Osteocyte (in vitro differentiated cells): ENCODE data around the gene SAMD4A. TPM values are rescaled to one million over a fixed set of nuclear protein-coding genes. Genes with fewer than 3 reads are reported as not detected.

Experiments
- DNase-seq: peaks from one replicate; pipeline ENCODE4 v3.0.0; 2021; ENCODE audit warnings: mixed read lengths; ENCODE audit not compliant: unreplicated experiment; ENCODE audit errors: extremely low spot score
- H3K27ac Mint-ChIP-seq: one replicate; pipeline ENCODE4 v1.8.0; 2021; ENCODE audit warnings: mild to moderate bottlenecking, mixed read lengths; ENCODE audit not compliant: unreplicated experiment
- H3K27me3 Mint-ChIP-seq: one replicate; pipeline ENCODE4 v1.8.0; 2021; ENCODE audit warnings: mixed read lengths; ENCODE audit not compliant: unreplicated experiment
- H3K36me3 Mint-ChIP-seq: one replicate; pipeline ENCODE4 v1.8.0; 2021; ENCODE audit warnings: mixed read lengths; ENCODE audit not compliant: unreplicated experiment
- H3K4me1 Mint-ChIP-seq: one replicate; pipeline ENCODE4 v1.8.0; 2021; ENCODE audit warnings: mixed read lengths; ENCODE audit not compliant: unreplicated experiment
- H3K4me3 Mint-ChIP-seq: one replicate; pipeline ENCODE4 v1.8.0; 2021; ENCODE audit warnings: mild to moderate bottlenecking, moderate library complexity, mixed read lengths; ENCODE audit not compliant: unreplicated experiment
- H3K9me3 Mint-ChIP-seq: one replicate; pipeline ENCODE4 v1.8.0; 2021; ENCODE audit warnings: mixed read lengths; ENCODE audit not compliant: unreplicated experiment
- total RNA-seq: library from RNA; stranded (reverse); gene quantifications from 2 replicates; pipeline ENCODE4 v1.2.1, GENCODE V29; 2021
- TF ChIP-seq, protein P1 (sequence below): fragments of 200-600 bp; sonication (generic); IDR thresholded peaks from 2 replicates; pipeline ENCODE4 v1.5.0; 2021; ENCODE audit warnings: antibody characterized with exemption, mild to moderate bottlenecking, moderate library complexity

SAMD4A gene
- total RNA-seq, 1 donor from 2014 or later = 39.1 TPM

DNA sequence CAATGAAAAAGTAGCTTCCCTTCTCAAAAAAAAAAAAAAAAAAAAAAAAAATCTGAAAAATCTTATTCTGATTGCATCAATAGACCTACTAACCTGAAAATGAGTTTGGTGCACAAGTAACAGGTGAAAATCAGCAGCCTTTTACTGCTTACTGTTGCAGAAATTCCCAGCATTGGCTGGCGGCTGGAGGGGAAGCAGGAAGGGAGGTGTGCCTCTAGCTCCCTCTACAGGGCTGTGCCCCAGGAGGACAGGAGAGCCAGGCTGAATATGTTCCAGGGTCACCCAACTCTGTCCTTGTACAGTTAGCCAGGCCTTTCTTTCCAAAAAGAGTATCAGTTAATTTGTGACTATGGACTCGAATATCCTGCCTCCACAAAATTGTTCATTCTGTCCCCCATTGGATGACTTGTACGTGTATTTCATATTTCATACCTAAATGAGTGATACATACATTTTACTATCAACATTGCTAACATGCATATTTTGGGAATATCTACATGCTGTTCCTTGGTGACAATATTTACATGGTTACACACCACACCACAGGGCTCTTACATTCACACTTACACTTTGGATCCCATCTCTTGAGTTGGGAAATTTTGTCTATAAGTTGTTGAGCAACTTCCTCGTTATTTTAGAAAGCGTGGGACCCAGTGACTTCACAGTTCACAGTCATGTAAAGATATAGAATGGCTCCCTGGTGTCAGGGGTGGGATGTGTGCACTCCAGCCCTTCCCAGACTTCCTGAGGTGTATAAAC, 124.8 kb downstream of the SAMD4A start:
- peak; percentile 91 for DNase-seq
- H3K27me3 Mint-ChIP-seq = no peaks in the 10 kb centered on the region
- H3K27ac Mint-ChIP-seq = peak overlapping the region; percentile 85
- TF ChIP-seq, protein P1, sequence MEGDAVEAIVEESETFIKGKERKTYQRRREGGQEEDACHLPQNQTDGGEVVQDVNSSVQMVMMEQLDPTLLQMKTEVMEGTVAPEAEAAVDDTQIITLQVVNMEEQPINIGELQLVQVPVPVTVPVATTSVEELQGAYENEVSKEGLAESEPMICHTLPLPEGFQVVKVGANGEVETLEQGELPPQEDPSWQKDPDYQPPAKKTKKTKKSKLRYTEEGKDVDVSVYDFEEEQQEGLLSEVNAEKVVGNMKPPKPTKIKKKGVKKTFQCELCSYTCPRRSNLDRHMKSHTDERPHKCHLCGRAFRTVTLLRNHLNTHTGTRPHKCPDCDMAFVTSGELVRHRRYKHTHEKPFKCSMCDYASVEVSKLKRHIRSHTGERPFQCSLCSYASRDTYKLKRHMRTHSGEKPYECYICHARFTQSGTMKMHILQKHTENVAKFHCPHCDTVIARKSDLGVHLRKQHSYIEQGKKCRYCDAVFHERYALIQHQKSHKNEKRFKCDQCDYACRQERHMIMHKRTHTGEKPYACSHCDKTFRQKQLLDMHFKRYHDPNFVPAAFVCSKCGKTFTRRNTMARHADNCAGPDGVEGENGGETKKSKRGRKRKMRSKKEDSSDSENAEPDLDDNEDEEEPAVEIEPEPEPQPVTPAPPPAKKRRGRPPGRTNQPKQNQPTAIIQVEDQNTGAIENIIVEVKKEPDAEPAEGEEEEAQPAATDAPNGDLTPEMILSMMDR = peak; percentile 95
- H3K36me3 Mint-ChIP-seq = no peaks in the 10 kb centered on the region
- H3K9me3 Mint-ChIP-seq = no peaks in the 10 kb centered on the region
- peaks cover 22% of the 10 kb centered on the region for H3K4me1 Mint-ChIP-seq
- no peak overlapping the region for H3K4me3 Mint-ChIP-seq

DNA sequence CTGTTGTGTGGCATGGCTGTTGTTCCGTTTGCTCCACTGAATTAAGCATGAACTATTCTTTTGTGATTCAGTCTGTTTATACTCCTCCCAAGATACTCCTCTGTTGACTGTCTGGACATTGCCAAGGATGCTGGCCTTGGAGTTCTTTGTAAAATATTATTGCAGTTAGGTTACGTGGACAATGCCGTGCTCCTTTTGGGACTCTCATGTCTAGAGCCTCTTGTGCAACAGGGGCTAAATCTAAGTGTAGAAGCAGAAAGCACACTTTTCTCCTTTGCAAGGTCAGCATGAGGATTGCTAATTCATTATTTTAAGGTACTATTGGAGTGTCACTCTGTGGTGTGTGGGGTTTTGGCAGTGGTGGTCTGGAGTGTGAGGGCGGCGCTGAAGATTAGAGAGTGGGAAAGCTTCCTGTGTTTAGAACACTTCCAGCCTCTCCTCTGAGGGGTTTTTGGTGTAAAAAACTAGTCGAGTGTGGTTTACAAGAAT, 125.4 kb downstream of the SAMD4A start:
- DNase-seq = no peak
- Mint-ChIP-seq H3K27me3 (no peaks in the 10 kb centered on the region), H3K9me3 (no peaks in the 10 kb centered on the region), H3K4me3 (no peak overlapping the region), H3K36me3 (no peaks in the 10 kb centered on the region), H3K27ac (peak overlapping the region; percentile 85), H3K4me1 (peaks cover 16% of the 10 kb centered on the region)
- TF ChIP-seq, protein P1 = no peak

DNA sequence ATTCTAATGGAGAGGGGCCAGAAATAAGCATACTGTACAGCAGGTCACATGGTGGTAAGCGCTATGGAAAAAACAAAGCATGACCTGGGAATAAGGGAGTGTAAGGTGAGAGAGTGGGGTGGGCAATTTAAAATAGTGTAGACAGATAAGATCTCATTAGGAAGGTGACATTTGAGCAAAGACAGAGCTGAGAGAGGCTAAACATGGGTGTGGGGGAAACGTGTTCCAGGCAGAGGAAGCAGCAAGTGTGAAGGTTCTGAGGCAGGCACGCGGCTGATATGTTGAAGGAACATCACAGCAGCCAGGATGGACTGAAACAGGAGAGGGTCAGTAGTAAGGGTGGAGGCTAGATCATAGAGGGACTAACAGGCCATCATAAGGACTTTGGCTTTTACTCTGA, 126.8 kb downstream of the SAMD4A start:
- no peaks in the 10 kb centered on the region for H3K27me3 Mint-ChIP-seq
- no peak overlapping the region for H3K4me3 Mint-ChIP-seq
- no peaks in the 10 kb centered on the region for H3K36me3 Mint-ChIP-seq
- no peak overlapping the region for H3K27ac Mint-ChIP-seq
- H3K4me1 Mint-ChIP-seq = peaks cover 12% of the 10 kb centered on the region
- TF ChIP-seq, protein P1 = no peak
- DNase-seq = no peak
- H3K9me3 Mint-ChIP-seq = no peaks in the 10 kb centered on the region

GRCh38 chr14:54695196-54695595, 128.3 kb downstream of the SAMD4A start:
- H3K27me3 Mint-ChIP-seq = no peaks in the 10 kb centered on the region
- TF ChIP-seq, protein P1 = no peak
- H3K4me3 Mint-ChIP-seq = no peak overlapping the region
- no peaks in the 10 kb centered on the region for H3K36me3 Mint-ChIP-seq
- DNase-seq = no peak
- no peak overlapping the region for H3K27ac Mint-ChIP-seq
- peaks cover 18% of the 10 kb centered on the region for H3K4me1 Mint-ChIP-seq
- no peaks in the 10 kb centered on the region for H3K9me3 Mint-ChIP-seq

- H3K27ac Mint-ChIP-seq = no peak overlapping the region
- H3K36me3 Mint-ChIP-seq = no peaks in the 10 kb centered on the region
- no peak for DNase-seq
- TF ChIP-seq, protein P1 = no peak
- no peak overlapping the region for H3K4me3 Mint-ChIP-seq
- H3K9me3 Mint-ChIP-seq = no peaks in the 10 kb centered on the region
- no peaks in the 10 kb centered on the region for H3K27me3 Mint-ChIP-seq
- peaks cover 16% of the 10 kb centered on the region for H3K4me1 Mint-ChIP-seq
These were observed 130.1 kb downstream of the SAMD4A start for GRCh38 chr14:54697001-54697400.
